ENCODE measurements around the gene ITGB8.
"Not testable (repeated sequence)": the region's sequence is repeated elsewhere in the genome, so short reads cannot be mapped to it uniquely, and the experiment has no call there.

Gene ITGB8

DNA sequence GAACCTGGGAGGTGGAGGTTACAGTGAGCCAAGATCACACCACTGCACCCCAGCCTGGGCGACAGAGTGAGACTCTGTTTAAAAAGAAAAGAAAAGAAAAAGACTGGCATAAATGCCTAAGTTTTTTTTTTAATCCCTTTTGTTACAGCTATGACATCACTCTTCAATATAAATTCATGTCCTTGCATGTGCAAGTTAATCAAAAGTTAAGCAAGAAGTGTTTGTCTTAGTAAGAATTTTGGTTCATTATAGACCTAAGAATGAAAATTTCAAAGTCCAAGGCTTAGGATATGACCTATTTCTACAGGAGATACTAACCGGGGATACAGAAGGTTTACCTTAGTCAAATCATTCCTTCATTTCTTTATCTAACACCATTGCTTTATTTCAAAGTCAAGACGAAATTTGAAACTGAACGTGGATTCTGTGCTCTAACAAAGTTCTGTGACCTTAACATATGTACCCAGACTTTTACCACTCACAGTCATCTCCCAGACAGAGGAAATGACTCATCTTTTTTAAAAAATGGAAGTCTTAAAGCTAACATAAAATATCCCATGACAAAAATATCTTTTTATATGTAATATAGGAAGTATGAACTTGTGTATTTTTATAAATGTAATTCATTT, 29.3 kb upstream of the ITGB8 start:
- TF ChIP-seq ZFX (IDR thresholded peaks at IDR 0.05), result no peak
- TF ChIP-seq CTCF (conservative IDR thresholded peaks at IDR 0.05), result no peak
- no peak overlapping the region for H3K27ac ChIP-seq

DNA sequence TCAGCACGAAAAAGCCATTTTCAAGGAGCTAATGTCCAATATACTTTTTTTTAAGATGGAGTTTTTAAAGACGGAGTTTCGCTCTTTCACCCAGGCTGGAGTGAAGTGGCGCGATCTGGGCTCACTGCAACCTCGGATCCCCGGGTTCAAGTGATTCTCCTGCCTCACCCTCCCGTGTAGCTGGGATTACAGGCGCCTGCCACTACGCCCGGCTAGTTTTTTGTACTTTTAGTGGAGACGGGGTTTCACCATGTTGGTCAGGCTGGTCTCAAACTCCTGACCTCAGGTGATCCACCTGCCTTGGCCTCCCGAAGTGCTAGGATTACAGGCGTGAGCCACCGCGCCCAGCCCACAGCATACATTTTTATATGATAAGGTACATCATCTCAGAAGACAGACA, 28.4 kb upstream of the ITGB8 start:
- H3K27ac ChIP-seq, result not testable (repeated sequence)

DNA sequence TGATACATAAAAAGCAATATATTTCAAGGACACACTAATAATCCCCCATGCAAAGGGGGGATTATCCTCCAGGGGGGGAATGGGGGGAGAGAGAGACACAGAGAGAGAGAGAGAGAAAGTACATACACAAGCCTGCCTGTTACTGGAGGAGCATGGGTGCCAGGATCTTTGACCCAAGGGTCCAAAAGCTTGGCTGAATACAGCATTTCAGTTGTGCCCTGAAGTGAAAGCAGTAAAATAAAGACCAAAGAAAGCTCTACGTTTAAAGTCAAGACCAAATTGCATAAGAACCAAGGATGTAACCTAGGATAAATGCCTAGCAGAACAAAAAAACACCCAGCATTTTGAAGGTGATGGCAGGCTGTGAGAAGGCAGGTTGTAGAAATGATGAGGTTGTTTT, 27.8 kb upstream of the ITGB8 start:
- TF ChIP-seq ZFX (IDR thresholded peaks at IDR 0.05) (no peak), CTCF (conservative IDR thresholded peaks at IDR 0.05) (no peak)
- no peak overlapping the region for H3K27ac ChIP-seq

- H3K27ac ChIP-seq, result no peak overlapping the region
- TF ChIP-seq ZFX (IDR thresholded peaks at IDR 0.05), result no peak
- TF ChIP-seq CTCF (conservative IDR thresholded peaks at IDR 0.05), result 0 out of 2 replicates have a peak, but pooled peaks have one; percentile 3
Measured at GRCh38 chr7:20304366-20304765, 26.3 kb upstream of the ITGB8 start.

DNA sequence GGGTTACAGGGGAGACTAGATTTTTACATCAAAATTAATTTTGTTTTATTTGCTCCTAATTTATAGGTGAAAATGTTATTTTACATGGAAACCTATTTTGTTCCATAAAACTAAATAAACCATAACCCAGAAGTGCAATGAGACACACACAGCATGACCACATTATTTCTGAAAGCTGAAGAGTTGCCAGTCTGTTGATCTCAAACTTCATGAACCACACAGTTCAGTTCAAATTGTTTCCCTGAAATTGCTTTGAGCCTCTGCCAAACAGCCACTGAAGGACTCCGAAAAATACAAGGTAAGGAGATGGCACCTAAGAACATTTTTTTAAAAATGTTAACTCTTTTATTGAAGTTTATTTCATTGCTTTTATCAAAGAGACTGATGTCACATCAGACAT, 25.0 kb upstream of the ITGB8 start:
- no peak overlapping the region for H3K27ac ChIP-seq
- TF ChIP-seq CTCF (conservative IDR thresholded peaks at IDR 0.05), result no peak
- TF ChIP-seq ZFX (IDR thresholded peaks at IDR 0.05), result no peak

DNA sequence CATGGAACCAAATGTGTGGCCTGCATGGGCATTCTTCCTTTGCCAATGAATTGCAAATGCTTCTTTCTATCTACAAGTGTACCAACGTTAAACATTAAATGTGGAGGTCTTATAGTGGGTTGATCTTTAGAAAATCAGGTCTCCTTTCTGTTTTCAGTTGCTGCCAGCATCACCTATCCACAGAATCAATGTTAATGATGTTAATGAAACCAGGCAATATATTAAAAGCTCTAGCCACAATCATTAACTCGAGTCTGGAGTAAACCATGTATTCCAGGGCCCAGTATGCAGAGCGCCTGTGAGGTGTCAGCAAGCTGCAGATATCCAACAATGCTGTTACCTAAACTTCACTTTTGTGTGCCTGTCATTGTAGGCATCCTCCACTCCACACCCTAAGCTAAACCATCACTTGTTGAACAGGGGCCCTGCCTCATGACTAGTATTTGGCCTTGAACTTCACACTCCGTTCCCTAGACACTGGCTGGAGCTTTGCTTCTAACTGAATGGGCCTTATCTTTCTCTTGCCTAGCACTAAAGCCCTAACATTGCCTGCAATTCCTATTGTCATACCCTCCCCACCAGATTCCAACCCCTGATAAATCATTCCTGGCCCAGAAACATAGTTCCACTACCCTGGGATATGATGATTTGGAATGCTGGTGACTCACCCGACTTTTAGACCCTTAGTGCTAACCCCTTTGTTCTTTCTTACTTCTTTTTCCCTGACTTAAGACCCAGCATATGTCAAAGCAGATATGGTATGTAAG, 24.3 kb upstream of the ITGB8 start:
- TF ChIP-seq ZFX (IDR thresholded peaks at IDR 0.05), result no peak
- no peak for TF ChIP-seq CTCF (conservative IDR thresholded peaks at IDR 0.05)
- H3K27ac ChIP-seq, result no peak overlapping the region

DNA sequence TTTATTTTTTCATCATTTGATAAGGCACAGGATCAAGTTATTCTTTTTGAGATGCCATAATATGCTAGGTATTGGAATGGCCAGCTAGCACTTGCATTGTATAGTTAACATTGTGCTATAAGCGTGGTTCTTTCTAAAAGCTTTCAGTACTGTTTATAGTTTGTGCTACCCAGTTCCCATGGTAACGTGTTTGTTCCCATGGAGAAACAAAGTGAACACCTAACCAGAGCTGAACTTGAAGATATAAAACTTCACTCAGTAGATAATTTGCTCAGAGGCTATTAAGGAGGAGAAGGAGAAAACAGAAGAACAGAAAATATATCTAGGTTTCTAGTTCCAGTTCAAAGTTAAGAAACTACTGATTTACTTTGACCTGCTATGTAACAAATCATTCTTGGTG, 23.6 kb upstream of the ITGB8 start:
- TF ChIP-seq CTCF (conservative IDR thresholded peaks at IDR 0.05) (no peak), ZFX (IDR thresholded peaks at IDR 0.05) (no peak)
- H3K27ac ChIP-seq, result no peak overlapping the region

- TF ChIP-seq ZFX (IDR thresholded peaks at IDR 0.05), result no peak
- TF ChIP-seq CTCF (conservative IDR thresholded peaks at IDR 0.05), result no peak
- no peak overlapping the region for H3K27ac ChIP-seq
Measured at GRCh38 chr7:20307901-20308300, 22.8 kb upstream of the ITGB8 start.

Measured in C4-2B (cell line).